ENCODE results near the gene GAD1.

GAD1 gene

GRCh38 chr2:170895023-170895757 is 78.5 kb downstream of the GAD1 start:
- DNase-seq (ENCODE audit: low spot score), result no peak

GRCh38 chr2:170896622-170897021 is 79.9 kb downstream of the GAD1 start:
- DNase-seq (ENCODE audit: low spot score), result no peak

- DNase-seq (ENCODE audit: low spot score), result no peak
Observed at GRCh38 chr2:170897108-170897507, 80.4 kb downstream of the GAD1 start.

GRCh38 chr2:170905864-170906263 is 89.2 kb downstream of the GAD1 start:
- no peak for DNase-seq (ENCODE audit: low spot score)
